HG02852 (cell line): ENCODE measurements around the gene PSMA2.
"Not testable (repeated sequence)": the region's sequence is repeated elsewhere in the genome, so short reads cannot be mapped to it uniquely, and the experiment has no call there.

Experiments used
- ATAC-seq: cut with Tn5 transposase; IDR thresholded peaks from one replicate; pipeline ENCODE4 v1.9.1; 2021; ENCODE audit warnings: mild to moderate bottlenecking, moderate library complexity; ENCODE audit not compliant: unreplicated experiment

The PSMA2 gene

DNA sequence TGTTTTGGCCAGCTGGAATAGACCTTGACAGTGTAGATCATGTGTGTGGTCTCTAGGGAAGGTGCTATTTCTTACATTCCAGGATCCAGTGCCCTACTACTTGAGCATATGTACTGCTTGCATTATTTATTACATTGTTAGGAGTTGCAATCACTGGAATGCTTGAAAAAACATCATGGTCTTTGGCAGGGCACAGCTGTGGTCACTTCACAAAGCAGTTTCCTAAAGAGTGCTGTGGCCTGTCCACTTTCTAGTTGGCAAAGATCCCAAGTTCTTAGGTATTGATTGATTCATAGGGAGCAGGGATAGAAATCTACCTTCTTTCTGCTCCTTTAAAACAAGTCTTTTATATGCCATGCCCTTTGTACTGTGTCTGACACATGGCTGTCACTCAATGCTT, 24.7 kb downstream of the PSMA2 start:
- ATAC-seq, result no peak

- no peak for ATAC-seq
Observed at GRCh38 chr7:42906181-42906580, 25.8 kb downstream of the PSMA2 start.

- no peak for ATAC-seq
Observed at GRCh38 chr7:42902331-42902730, 29.6 kb downstream of the PSMA2 start.

- no peak for ATAC-seq
Observed at GRCh38 chr7:42900842-42901241, 31.1 kb downstream of the PSMA2 start.

GRCh38 chr7:42893346-42894240, 38.4 kb downstream of the PSMA2 start:
- ATAC-seq, result no peak

DNA sequence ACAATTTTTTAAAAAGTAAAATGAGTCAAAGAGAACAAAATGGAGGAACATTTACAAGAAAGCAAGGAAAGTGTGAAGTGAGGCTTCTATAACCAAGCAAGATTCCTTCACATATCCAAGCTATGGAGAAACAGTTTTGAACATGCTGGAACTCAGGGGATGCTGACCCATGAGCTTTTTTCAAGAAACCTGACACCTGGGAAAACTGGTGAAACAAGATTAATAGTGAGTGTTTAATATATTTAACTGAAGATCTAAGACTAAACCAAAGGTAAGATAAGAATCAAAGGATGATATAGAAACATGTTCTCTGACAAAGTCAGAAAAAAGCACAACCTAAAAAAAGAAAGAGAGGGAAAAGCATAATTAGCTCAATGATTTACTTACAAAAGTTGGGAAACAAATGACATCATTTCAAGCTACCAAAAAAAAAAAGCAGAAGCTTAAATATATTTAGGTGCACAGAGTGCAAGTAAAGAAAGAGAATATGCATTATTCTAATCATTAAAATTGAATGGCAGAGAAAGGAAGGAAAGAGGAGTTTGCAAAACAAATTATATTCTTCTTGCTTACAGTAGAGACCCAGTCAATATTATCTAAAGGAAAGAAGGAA, 45.0 kb downstream of the PSMA2 start:
- no peak for ATAC-seq

DNA sequence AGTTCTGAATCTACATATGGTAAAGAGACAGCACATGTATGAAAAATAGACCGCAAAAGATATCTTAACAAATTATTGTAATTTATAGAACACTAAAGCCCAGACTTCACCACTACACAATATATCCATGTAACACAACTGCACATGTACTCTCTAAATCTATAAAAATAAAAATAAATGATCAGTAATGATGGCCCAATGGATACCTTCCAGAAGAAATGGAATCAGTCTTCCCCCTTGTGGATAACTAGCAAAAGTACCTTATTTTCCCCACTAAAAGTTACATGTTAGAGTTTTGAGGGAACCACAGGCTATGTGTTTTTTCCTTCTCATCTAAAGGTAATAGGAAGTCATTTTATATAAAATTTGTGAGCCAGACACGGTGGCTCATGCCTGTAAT, 45.8 kb downstream of the PSMA2 start:
- no peak for ATAC-seq

DNA sequence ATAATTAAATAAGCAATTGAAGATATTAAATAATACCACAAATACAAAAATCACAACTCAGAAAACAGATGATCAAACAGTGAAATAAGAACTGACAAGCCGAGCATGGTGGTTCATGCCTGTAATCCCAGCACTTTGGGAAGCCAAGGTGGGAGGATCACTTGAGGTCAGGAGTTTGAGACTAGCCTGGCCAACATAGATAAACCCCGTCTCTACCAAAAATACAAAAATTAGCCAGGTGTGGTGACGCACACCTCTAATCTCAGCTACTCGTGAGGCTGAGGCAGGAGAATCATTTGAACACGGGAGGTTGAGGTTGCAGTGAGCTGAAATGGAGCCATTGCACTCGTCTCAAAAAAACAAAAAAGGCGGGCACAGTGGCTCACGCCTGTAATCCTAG, 46.8 kb downstream of the PSMA2 start:
- not testable (repeated sequence) for ATAC-seq

DNA sequence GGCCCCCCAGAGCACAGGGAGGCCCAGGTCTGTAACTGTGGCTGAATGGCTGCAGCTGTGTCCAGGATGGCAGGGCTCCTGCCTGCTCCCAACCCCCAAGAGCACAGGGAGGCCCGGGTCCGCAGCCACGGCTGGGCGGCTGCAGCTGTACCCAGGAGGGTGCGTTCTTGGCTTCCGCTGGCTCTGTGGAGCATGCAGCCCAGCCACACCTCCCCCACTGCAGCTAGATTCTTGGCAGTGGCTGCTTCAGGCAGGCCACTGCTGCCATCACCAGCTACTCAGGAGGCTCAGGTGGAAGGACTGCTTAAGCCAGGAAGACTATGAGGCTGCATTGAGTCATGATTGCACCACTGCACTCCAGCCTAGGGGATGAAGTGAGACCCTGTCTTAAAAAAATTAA, 48.0 kb downstream of the PSMA2 start:
- no peak for ATAC-seq

- ATAC-seq, result no peak
Observed at GRCh38 chr7:42880392-42880791, 51.6 kb downstream of the PSMA2 start.

GRCh38 chr7:42878303-42878702, 53.7 kb downstream of the PSMA2 start:
- no peak for ATAC-seq

DNA sequence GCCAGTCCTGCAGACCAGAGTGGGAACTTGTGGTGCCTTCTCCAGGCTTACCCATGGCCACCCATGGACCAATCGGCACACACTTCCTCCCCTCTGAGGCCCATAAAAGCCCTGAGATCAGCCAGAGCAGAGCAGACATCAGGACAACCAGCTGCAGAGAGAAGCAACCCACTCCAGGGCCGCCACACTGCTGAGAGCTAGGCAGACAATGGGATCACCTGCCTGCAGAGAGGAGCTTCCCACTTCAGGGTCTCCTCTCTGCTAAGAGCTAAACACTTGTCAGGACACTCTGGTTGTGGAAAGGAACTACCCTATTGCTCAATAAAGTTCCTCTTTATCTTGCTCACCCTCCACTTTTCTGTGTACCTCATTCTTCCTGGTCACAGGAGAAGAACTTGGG, 54.1 kb downstream of the PSMA2 start:
- no peak for ATAC-seq

GRCh38 chr7:42876182-42877068, 55.5 kb downstream of the PSMA2 start:
- peak; percentile 86 for ATAC-seq

- ATAC-seq, result peak; percentile 99
Observed at GRCh38 chr7:42869131-42870020, 62.6 kb downstream of the PSMA2 start.

- ATAC-seq, result no peak
Observed at GRCh38 chr7:42868480-42868879, 63.5 kb downstream of the PSMA2 start.
